ENCODE measurements around the gene SIGLEC7. TPM values are rescaled to one million over a fixed set of nuclear protein-coding genes. Genes with fewer than 3 reads are reported as not detected.

The SIGLEC7 gene
- not detected in 5 replicates for total RNA-seq (2022; extraction: Qiagen RNA extraction; ENCODE audit: low read depth)

GRCh38 chr19:51142119-51142518 is at the start of gene SIGLEC7:
Gene SIGLEC7 (plus strand): TSS chr19:51142301. CDS start chr19:51142370, 69 bp downstream.

GRCh38 chr19:51108066-51108804 is 33.9 kb upstream of the SIGLEC7 start, which contains the start of gene CTU1:
Gene CTU1 (minus strand): TSS chr19:51108409. CDS start chr19:51104569, 3,840 bp downstream.

GRCh38 chr19:51124729-51125128 is 17.4 kb upstream of the SIGLEC7 start, which contains the start of gene SIGLEC9:
Gene SIGLEC9 (plus strand): TSS chr19:51124906. CDS start chr19:51124975, 69 bp downstream.

Other genes starting within 250 kb of the SIGLEC7 start
- 0.43 TPM in 1 of 5 replicates, not detected in the others for gene KLK4, start 230.9 kb upstream of the SIGLEC7 start, total RNA-seq (2022; extraction: Qiagen RNA extraction; ENCODE audit: low read depth)
- gene KLK5, start 189.3 kb upstream of the SIGLEC7 start, total RNA-seq (2022; extraction: Qiagen RNA extraction; ENCODE audit: low read depth), result not detected in 5 replicates
- gene KLK6, start 172.7 kb upstream of the SIGLEC7 start, total RNA-seq (2022; extraction: Qiagen RNA extraction; ENCODE audit: low read depth), result 0.17 to 1.4 TPM (median 0.23 TPM) in 5 replicates
- gene KLK7, start 158.4 kb upstream of the SIGLEC7 start, total RNA-seq (2022; extraction: Qiagen RNA extraction; ENCODE audit: low read depth), result not detected in 5 replicates
- gene KLK8, start 140.7 kb upstream of the SIGLEC7 start, total RNA-seq (2022; extraction: Qiagen RNA extraction; ENCODE audit: low read depth), result not detected in 5 replicates
- 0.19 to 0.73 TPM (median 0.29 TPM) in 5 replicates for gene KLK10, start 122.6 kb upstream of the SIGLEC7 start, total RNA-seq (2022; extraction: Qiagen RNA extraction; ENCODE audit: low read depth)
- gene KLK11, start 115.7 kb upstream of the SIGLEC7 start, total RNA-seq (2022; extraction: Qiagen RNA extraction; ENCODE audit: low read depth), result not detected in 5 replicates
- gene KLK12, start 107.3 kb upstream of the SIGLEC7 start, total RNA-seq (2022; extraction: Qiagen RNA extraction; ENCODE audit: low read depth), result not detected in 5 replicates
- 0.15 to 0.29 TPM in 2 of 5 replicates, not detected in the others for gene KLK13, start 77.2 kb upstream of the SIGLEC7 start, total RNA-seq (2022; extraction: Qiagen RNA extraction; ENCODE audit: low read depth)
- 0.16 to 0.92 TPM (median 0.39 TPM) in 5 replicates for gene KLK14, start 59.4 kb upstream of the SIGLEC7 start, total RNA-seq (2022; extraction: Qiagen RNA extraction; ENCODE audit: low read depth)
- gene CTU1, start 33.9 kb upstream of the SIGLEC7 start, total RNA-seq (2022; extraction: Qiagen RNA extraction; ENCODE audit: low read depth), result 5.5 to 18.1 TPM (median 16.9 TPM) in 5 replicates
- not detected in 5 replicates for gene SIGLEC9, start 17.4 kb upstream of the SIGLEC7 start, total RNA-seq (2022; extraction: Qiagen RNA extraction; ENCODE audit: low read depth)
- gene CD33, start 82.8 kb downstream of the SIGLEC7 start, total RNA-seq (2022; extraction: Qiagen RNA extraction; ENCODE audit: low read depth), result 0.02 to 0.14 TPM (median 0.09 TPM) in 3 of 5 replicates, not detected in the others
- gene SIGLECL1, start 108.8 kb downstream of the SIGLEC7 start, total RNA-seq (2022; extraction: Qiagen RNA extraction; ENCODE audit: low read depth), result not detected in 5 replicates
- 0.07 to 0.09 TPM in 2 of 5 replicates, not detected in the others for gene IGLON5, start 169.3 kb downstream of the SIGLEC7 start, total RNA-seq (2022; extraction: Qiagen RNA extraction; ENCODE audit: low read depth)
- 6.8 to 11.3 TPM (median 10.1 TPM) in 5 replicates for gene VSIG10L, start 199.8 kb downstream of the SIGLEC7 start, total RNA-seq (2022; extraction: Qiagen RNA extraction; ENCODE audit: low read depth)
- 222 to 251 TPM (median 225 TPM) in 5 replicates for gene ETFB, start 224.1 kb downstream of the SIGLEC7 start, total RNA-seq (2022; extraction: Qiagen RNA extraction; ENCODE audit: low read depth)
- gene CLDND2, start 226.7 kb downstream of the SIGLEC7 start, total RNA-seq (2022; extraction: Qiagen RNA extraction; ENCODE audit: low read depth), result 6.2 to 14.6 TPM (median 10.2 TPM) in 5 replicates
- not detected in 5 replicates for gene NKG7, start 230.4 kb downstream of the SIGLEC7 start, total RNA-seq (2022; extraction: Qiagen RNA extraction; ENCODE audit: low read depth)
- gene LIM2, start 245.7 kb downstream of the SIGLEC7 start, total RNA-seq (2022; extraction: Qiagen RNA extraction; ENCODE audit: low read depth), result not detected in 5 replicates
- gene C19orf84, start 248.3 kb downstream of the SIGLEC7 start, total RNA-seq (2022; extraction: Qiagen RNA extraction; ENCODE audit: low read depth), result not detected in 5 replicates